ENCODE results near the gene PHOSPHO2.
"Not testable (repeated sequence)": the region's sequence is repeated elsewhere in the genome, so short reads cannot be mapped to it uniquely, and the experiment has no call there.

PHOSPHO2 gene

DNA sequence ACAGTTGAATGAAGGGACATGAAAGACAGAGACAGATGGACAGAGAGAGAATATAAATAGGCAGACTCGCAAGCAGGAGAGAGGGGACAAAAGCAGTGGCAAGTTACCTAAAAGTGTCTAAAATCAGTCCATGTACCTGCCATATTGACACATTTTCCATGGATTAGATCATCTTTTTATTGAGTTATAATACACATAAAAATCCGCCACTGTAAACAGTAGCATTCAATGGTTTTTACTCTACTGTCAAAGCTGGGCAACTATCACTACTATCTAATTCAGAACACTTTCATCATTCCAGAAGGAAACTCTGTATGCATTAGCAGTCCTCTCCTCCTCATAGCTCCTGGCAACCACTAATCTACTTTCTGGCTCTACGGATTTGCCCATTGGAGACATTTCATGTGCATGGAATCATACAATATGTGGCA lies 10.1 kb upstream of the PHOSPHO2 start:
- DNase-seq (ENCODE audit: low spot score): no peak

DNA sequence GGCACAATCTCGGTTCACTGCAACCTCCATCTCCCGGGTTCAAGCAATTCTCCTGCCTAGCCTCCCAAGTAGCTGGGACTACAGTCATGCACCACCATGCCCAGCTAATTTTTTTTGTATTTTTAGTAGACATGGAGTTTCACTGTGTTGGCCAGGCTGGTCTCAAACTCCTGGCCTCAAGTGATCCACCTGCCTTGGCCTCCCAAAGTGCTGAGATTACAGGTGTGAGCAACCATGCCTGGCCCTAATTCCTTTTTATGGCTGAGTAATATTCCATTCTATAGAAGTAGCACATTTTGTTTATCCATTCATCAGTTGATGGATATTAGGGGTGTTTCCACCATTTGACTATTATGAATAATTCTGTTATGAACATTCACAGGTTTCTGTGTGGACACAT lies 9.6 kb upstream of the PHOSPHO2 start:
- not testable (repeated sequence) for DNase-seq (ENCODE audit: low spot score)

DNA sequence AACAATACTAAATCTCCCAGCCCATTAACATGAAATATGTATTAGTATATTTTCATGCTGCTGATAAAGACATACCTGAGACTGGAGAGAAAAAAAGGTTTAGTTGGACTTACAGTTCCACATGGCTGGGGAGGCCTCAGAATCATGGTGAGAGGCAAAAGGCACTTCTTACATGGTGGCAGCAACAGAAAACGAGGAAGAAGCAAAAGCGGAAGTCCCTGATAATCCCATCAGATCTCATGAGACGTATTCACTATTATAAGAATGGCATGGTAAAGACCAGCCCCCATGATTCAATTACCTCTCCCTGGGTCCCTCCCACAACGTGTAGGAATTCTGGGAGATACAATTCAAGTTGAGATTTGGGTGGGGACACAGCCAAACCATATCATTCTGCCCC lies 7.4 kb upstream of the PHOSPHO2 start:
- DNase-seq (ENCODE audit: low spot score): not testable (repeated sequence)

DNA sequence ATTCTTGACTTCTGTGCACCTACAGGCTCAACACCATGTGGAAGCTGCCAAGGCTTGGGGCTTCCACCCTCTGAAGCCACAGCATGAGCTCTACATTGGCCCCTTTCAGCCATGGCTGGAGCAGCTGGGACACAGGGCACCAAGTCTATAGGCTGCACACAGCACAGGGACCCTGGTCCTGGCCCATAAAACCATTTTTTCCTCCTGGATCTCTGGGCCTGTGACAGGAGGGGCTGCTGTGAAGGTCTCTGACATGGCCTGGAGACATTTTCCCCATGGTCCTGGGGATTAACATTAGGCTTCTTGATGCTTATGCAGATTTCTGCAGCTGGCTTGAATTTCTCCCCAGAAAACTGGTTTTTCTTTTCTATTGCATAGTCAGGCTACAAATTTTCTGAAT lies 6.3 kb upstream of the PHOSPHO2 start:
- not testable (repeated sequence) for DNase-seq (ENCODE audit: low spot score)

DNA sequence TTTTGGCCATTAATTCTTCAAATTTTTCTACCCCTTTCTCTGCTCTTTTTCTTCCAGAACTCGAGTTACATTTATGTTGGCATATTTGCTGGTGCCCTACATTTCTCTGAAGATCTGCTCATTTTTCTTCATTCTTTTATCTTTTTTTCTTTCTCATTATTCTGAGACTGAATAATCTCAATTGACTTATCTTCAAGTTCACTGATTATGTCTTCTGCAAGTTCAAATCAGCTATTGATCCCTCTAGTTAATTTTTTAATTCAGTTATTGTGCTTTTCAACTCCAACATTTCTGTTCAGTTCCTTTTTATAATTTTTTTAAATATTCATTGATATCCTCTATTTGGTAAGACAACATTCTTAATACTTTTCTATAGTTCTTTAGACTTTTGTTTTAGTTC lies 3.3 kb upstream of the PHOSPHO2 start:
- DNase-seq (ENCODE audit: low spot score): no peak

DNA sequence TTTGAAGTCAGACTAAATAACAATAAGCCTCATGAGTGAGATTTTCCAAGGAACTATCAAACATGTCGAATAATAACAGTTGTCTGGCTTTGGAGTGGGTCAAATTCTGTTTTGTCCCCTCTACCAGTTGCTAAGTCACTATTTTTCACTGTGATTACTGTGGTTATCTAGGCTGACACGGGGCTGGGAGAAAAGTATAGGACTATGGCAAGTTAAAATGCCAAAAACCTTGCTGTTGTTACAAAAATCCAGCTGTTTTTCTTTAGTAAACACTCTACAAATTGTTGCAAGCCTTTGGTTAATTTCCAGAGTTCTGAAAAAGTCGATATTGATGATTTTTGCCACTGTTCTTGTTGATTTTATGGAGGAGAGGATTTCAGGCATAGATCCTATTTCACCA lies 1.6 kb upstream of the PHOSPHO2 start:
- no peak for DNase-seq (ENCODE audit: low spot score)

DNA sequence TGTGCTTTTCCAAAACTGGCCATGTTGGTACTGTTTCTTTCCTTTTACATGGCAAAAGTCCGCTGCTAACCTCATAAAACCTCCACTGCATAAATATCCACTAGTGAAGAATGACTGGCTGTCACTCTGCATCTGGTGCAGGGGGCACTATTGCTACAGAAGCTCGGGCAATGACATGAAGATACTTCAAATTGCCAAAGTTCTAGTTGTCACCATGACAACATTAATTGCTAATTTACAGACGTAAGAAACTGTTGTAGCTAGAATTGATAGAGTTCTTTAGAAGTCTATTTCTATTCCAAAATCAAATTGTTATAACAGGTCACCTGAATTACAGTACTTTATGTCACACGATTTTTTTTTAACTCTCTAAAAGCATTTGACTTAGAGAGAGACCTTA lies 909 bp upstream of the PHOSPHO2 start:
- DNase-seq (ENCODE audit: low spot score): peak; percentile 54

DNA sequence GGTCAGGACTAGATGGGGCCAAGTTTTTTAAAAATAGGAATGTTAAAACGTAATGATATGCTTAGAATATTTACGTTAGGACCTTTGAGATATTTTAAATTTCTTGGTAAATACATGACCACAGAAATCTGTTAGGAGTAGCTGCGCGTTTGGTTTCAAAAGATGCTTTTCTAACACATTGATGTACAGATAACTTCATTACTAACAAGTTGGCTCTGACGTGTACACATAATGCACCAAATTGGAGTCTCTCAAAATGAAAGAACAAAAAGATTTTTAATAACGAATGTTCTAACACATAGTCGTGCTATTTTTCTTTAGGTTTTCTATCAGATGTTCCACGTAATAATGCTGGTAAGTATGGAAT lies 608 bp downstream of the PHOSPHO2 start:
- no peak for DNase-seq (ENCODE audit: low spot score)

DNA sequence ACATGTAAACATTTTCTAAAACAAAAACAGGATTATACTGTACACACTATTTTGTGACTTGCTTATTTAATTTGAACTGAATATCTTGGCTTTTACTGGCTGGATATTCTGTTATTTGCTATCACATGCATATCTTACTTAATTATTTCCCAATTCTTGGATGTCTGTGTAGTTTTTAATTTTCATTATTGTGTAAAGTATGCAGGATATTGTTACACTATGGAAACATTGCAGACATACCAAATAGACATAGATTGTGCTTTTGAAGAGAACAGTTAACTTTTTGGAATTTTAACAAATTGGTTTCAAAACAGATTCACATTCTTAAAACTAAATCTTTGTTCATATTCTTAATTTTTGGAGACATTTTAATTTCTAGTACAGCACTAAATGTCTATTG lies 2.1 kb downstream of the PHOSPHO2 start:
- no peak for DNase-seq (ENCODE audit: low spot score)

DNA sequence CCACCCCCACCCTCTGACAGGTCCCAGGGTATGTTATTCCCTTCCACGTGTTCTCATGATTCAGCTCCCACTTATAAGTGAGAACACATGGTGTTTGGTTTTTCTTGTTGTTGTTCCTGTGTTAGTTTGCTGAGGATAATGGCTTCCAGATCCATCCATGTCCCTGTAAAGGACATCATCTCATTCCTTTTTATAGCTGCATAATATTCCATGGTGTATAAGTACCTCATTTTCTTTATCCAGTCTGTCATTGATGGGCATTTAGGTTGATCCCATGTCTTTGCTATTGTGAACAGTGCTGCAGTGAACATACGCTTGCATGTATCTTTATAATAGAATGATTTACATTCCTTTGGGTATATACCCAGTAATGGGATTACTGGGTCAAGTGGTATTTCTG lies 4.9 kb downstream of the PHOSPHO2 start:
- DNase-seq (ENCODE audit: low spot score): not testable (repeated sequence)

DNA sequence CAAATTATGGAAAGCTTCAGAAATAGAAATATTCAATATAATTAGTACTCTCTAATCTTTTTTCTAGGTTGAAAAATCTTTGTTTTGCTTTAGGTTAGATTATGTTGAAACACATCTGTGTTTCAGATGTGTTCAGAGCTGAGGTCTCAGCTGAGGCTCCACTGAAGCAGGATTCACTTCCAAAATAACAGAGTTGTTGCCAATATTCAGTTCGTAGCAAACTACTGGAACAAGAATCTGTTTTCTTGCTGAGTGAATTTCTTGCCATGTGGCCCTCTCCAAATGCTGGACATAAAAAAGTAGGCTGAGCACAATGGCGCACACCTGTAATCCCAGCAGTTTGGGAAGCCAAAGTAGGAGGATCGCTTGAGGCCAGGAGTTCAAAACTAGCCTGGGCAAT lies 8.7 kb downstream of the PHOSPHO2 start:
- DNase-seq (ENCODE audit: low spot score): no peak

DNA sequence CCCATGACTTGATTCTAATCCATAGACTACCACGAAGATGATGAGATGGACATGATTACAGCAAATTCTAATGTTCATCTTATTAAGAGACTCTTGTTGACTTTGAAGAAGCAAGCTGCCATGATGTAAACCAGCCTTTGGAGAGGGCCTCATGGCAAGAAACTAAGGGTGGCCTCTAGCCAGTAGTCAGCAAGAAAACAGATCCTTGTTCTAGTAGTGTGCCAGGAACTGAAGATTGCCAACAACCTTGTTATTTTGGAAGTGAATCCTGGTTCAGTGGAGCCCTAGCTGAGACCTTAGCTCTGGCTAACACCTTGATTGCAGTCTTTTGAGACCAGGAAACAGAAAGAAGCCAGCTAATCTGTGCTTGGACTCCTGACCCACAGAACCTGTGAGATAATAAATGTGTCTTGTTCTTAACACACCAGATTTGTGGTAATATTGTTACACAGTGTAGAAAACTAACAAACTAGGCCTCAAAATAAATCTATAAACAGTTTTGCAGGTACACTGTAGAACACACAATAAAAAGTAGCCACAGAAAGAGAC lies 10.0 kb downstream of the PHOSPHO2 start:
- DNase-seq (ENCODE audit: low spot score): no peak

DNA sequence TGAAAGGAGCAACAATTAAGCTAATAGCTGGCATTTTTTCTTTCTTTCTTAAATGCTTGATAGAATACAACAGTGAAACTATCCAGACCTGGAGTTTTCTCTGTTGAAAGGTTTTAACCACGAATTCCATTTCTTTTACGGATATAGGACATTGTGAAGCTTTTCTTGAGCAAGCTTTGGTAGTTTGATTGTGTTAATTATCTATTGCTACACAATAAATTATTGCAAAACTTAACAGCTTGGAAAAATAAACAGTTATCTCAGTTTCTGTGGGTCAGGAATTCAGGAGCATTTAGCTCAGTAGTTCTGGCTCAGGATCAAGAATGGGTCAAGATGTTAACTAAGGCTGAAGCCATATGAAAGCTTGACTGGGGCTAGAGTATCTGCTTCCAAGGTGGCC lies 11.7 kb downstream of the PHOSPHO2 start:
- DNase-seq (ENCODE audit: low spot score): no peak

DNA sequence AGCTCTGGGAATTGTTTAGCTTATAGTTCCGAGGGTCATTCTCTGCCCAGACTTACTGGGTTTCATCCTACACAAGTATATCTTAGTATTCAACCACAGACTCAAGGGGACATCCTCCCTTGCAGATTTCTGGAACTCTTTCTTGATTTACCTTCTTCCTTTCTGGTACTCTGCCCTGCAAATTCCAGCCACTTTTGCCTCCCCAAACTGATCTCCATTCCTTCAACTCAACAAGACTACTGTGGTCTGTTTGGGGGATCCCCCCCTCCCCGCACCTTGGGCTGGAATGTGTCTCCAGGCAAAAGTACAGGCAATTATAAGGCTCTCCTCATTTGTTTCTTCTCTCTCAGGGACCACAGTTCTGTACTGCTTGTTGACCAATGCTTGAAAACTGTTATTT lies 13.4 kb downstream of the PHOSPHO2 start:
- no peak for DNase-seq (ENCODE audit: low spot score)

DNA sequence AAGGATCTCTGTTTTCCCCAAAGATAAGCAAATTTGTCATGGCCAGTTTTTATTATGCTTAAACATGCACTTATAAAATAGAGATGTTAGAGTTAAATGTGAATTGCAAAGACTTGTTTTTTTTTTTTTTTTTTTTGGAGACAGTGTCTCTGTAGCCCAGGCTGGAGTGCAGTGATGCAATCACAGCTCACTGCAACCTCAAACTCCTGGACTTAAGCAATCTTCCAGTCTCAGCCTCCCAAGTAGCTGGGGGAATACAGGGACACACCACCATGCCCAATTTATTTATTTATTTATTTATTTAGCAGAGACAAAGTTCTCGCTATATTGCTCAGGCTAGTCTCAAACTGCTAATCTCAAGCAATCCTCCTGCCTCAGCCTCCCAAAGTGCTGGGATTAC lies 15.1 kb downstream of the PHOSPHO2 start:
- no peak for DNase-seq (ENCODE audit: low spot score)

DNA sequence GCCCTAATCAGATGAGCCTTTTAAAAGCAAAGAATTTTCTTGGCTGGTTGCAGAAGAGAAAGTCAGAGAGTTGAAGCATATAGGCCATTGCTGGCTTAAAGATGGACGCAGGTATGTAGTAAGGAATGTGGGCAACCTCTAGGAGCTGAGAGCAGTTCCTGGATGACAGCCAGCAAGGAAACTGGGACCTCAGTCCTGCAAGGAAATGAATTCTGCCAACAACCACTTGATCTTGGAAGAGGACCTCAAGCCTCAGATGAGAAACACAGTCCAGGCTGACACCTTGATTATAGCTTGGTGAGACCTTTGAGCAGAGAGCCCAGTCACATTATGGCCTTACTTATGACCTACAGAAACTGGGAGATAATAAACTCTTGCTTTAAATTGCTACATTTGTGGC lies 15.7 kb downstream of the PHOSPHO2 start:
- no peak for DNase-seq (ENCODE audit: low spot score)

DNA sequence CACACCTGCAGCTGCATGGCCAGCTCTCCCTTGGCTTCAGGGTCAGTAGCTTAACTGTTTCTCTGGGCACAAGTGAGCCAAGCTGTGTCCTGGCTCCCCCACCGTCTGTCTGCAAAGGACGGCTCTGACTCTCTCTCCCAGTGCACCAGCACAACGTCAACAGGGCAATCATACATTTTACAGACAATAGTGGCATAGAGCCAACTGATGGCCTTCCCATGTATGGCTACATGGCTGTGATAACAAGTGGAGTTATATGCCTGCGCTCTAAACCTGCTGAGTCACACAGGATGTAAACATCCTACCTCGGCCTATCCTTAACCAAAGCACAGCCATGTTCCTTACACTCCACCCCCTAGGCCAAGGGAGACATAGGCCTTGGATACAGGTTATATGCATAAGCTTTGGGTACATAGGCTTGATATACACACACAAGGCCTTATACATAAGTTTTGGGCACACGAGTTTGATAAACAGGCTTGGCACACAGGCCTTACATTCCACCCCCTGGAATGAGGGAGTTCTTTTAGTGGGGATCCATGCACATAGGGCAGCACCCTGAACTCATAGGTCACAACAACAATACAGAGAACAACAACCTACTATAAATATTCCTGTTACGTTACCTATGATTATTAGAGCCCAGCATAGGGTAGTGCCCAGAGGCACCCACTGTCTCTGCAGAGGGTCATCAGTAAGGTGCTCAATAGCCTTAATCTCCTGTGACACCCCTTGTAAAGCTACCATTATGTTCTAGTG lies 17.7 kb downstream of the PHOSPHO2 start:
- DNase-seq (ENCODE audit: low spot score): no peak

DNA sequence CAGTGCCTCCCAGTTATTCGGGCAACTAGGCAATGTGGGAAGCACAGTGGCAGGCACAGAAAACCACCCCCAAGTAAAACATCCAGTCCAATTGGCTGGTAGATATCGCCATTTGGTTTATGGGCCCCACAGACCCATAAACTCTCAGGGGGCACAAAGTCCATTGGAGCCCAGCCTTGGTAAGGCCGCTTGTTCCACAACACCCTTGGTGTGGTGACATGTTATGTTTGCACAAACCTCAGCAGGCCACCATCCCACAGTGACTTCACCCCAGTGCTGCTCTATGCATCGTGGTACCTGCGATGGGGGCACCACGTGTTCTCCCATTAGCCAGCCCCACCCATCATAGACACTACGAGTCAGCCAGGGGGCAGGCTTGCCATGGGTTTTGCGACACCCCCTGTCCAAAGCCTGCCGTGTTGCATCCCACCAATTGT lies 18.5 kb downstream of the PHOSPHO2 start:
- DNase-seq (ENCODE audit: low spot score): no peak

DNA sequence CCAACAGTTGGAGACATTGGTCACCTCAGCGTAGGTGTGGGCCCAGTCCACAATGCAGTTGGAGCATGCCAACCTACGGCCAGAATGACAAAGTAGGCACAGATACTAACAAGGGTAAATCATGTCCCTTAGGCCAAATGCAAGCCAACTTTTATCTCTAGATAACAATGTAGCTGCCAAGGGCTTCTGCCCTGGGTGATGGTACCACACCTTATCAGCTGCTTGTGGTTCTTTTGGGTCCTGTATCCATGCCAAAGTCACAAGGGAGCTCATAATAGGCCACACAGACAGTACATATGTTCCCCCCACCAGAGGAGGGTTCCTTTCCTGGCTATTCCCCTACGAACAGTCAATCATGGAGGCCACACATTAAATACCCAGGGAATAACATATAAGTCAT lies 19.1 kb downstream of the PHOSPHO2 start:
- no peak for DNase-seq (ENCODE audit: low spot score)

DNA sequence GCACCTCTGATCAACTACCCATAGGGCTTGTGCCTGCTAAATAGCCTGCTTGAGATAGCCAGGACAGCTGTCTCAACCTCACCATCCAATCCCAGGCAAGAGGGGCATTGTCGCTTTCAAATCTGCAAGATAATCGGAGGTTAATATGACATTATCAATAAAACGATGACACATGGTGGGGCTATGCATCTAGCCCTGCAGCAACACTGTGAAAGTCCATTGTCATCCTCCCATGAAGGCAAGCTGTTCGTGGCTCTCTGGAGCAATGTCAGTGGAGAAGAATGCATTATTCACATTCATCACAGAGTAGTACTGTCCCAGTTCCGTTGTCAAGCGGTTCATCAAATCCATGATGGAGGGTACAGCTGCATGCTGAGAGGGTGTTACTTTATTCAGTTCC lies 20.4 kb downstream of the PHOSPHO2 start:
- peak; percentile 81 for DNase-seq (ENCODE audit: low spot score)

DNA sequence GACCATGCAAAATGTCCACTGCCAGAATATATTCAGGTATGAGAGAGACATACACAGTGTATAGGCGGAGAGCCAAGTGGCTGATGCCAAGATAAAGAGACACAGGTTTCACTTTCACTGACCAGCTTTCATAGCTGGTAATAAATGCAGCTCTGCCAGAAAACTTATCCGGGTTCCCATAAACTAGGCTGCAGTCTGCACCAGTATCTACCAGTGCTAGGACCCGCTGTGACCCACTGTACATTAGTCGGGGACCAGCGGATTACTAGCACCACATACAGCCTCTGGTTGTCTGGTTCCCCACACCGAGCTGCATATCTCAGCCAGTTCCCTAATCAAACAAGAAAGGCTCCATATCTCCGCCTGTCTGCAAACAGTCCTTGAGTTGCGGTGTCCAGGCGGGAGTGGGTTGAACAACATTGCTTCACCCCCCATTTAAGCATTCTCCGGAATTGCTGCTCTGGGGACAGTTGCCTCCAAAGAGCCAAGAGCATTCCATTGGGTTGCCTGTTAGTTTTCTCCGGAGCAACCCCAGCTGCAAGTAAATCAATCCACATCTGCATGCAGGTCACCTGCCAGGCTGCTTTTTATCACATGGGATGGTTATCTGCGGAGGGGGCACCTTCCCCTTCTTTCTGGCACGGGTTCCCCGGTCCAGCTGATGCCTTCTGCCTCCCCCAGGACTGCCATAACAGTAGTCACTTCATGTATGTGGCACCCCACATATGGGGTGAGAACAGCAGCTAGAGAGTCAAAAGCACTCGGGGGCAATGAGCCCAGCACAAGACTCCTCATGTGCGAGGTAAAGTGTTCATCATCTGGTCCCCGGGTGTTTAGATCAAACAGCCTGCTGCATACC lies 21.3 kb downstream of the PHOSPHO2 start:
- DNase-seq (ENCODE audit: low spot score): no peak

DNA sequence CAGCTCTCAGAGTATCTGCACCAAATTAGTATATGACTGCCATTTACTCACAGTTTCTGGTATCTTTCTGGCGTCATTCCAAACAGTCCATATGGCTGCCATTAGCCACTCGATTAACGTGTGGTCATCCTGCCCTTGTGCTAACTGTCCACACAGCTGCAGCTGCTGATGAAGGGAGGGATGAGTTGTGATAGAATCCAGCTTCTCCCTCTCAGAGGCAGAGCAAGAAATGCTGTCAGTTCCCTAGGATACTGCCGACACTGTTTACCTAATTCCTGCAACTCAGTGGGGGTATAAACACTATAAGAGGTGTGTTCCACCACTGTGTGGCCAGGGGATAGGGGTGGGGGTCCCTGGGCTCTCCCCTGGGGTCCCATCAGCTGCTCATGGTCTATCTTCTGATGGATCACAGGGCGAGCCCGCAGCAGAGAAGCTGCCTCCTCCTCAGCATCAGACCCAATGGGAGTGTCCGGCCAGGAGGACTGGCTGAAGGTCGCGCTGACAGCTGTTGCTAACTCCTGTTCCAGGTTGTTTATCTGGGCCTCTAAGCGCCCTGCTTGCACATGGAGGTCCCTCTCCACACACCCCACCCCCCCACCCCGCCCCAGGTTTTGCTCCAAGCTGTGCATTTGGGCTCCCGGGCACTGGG lies 22.1 kb downstream of the PHOSPHO2 start:
- DNase-seq (ENCODE audit: low spot score): no peak

Measured in Ammon's horn (tissue), 1 donor.